Measurements from ENCODE around the gene MPRIP.
"Not testable (repeated sequence)": the region's sequence is repeated elsewhere in the genome, so short reads cannot be mapped to it uniquely, and the experiment has no call there.

MPRIP gene

GRCh38 chr17:17042384-17042736, at the start of gene MPRIP:
MPRIP (plus strand) TSS chr17:17042457; CDS start chr17:17042849, 392 bp downstream.
- no peaks in the 10 kb centered on the region for H3K9me3 ChIP-seq (ENCODE audit: control insufficient read depth, insufficient read depth, low read depth, low read length)
- peaks cover 31% of the 10 kb centered on the region for H3K4me1 ChIP-seq (ENCODE audit: control insufficient read depth, insufficient read depth, low read length)
- peak within 1 kb of the TSS; percentile 79 for H3K4me3 ChIP-seq (ENCODE audit: low read depth, low read length)
- H3K36me3 ChIP-seq (ENCODE audit: control insufficient read depth, insufficient read depth, low read length), result no peaks in the 10 kb centered on the region
- H3K9ac ChIP-seq (ENCODE audit: low read length), result peak within 1 kb of the TSS; percentile 83
- H3K27ac ChIP-seq (ENCODE audit: low read depth, low read length), result no peak within 1 kb of the TSS
- H3K27me3 ChIP-seq (ENCODE audit: control insufficient read depth, insufficient read depth, low read length), result no peaks in the 10 kb centered on the region

GRCh38 chr17:16994631-16995030, 47.6 kb upstream of the MPRIP start:
- H3K27ac ChIP-seq (ENCODE audit: low read depth, low read length), result no peak overlapping the region
- H3K4me1 ChIP-seq (ENCODE audit: control insufficient read depth, insufficient read depth, low read length), result no peaks in the 10 kb centered on the region
- no peaks in the 10 kb centered on the region for H3K36me3 ChIP-seq (ENCODE audit: control insufficient read depth, insufficient read depth, low read length)
- H3K27me3 ChIP-seq (ENCODE audit: control insufficient read depth, insufficient read depth, low read length), result no peaks in the 10 kb centered on the region
- no peak overlapping the region for H3K9ac ChIP-seq (ENCODE audit: low read length)
- H3K9me3 ChIP-seq (ENCODE audit: control insufficient read depth, insufficient read depth, low read depth, low read length), result no peaks in the 10 kb centered on the region
- H3K4me3 ChIP-seq (ENCODE audit: low read depth, low read length), result no peak overlapping the region

GRCh38 chr17:16995930-16996329, 46.3 kb upstream of the MPRIP start:
- Histone ChIP-seq H3K27me3 (ENCODE audit: control insufficient read depth, insufficient read depth, low read length) (no peaks in the 10 kb centered on the region), H3K4me1 (ENCODE audit: control insufficient read depth, insufficient read depth, low read length) (no peaks in the 10 kb centered on the region), H3K9me3 (ENCODE audit: control insufficient read depth, insufficient read depth, low read depth, low read length) (no peaks in the 10 kb centered on the region), H3K27ac (ENCODE audit: low read depth, low read length) (no peak overlapping the region), H3K9ac (ENCODE audit: low read length) (no peak overlapping the region), H3K4me3 (ENCODE audit: low read depth, low read length) (no peak overlapping the region), H3K36me3 (ENCODE audit: control insufficient read depth, insufficient read depth, low read length) (no peaks in the 10 kb centered on the region)

- not testable (repeated sequence) for H3K9ac ChIP-seq (ENCODE audit: low read length); H3K4me3 ChIP-seq (ENCODE audit: low read depth, low read length); H3K27ac ChIP-seq (ENCODE audit: low read depth, low read length); H3K9me3 ChIP-seq (ENCODE audit: control insufficient read depth, insufficient read depth, low read depth, low read length); H3K4me1 ChIP-seq (ENCODE audit: control insufficient read depth, insufficient read depth, low read length); H3K36me3 ChIP-seq (ENCODE audit: control insufficient read depth, insufficient read depth, low read length); H3K27me3 ChIP-seq (ENCODE audit: control insufficient read depth, insufficient read depth, low read length)
Measured at GRCh38 chr17:16996726-16997125, 45.5 kb upstream of the MPRIP start.

- Histone ChIP-seq H3K9me3 (ENCODE audit: control insufficient read depth, insufficient read depth, low read depth, low read length) (no peaks in the 10 kb centered on the region), H3K27me3 (ENCODE audit: control insufficient read depth, insufficient read depth, low read length) (no peaks in the 10 kb centered on the region), H3K27ac (ENCODE audit: low read depth, low read length) (no peak overlapping the region)
Measured at GRCh38 chr17:16997514-16998429, 44.5 kb upstream of the MPRIP start.

GRCh38 chr17:16999931-17000625, 42.2 kb upstream of the MPRIP start:
- Histone ChIP-seq H3K27me3 (ENCODE audit: control insufficient read depth, insufficient read depth, low read length) (no peaks in the 10 kb centered on the region), H3K9ac (ENCODE audit: low read length) (no peak overlapping the region), H3K4me1 (ENCODE audit: control insufficient read depth, insufficient read depth, low read length) (0 out of 2 replicates have a peak, but pooled peaks cover 3% of the 10 kb centered on the region), H3K27ac (ENCODE audit: low read depth, low read length) (no peak overlapping the region), H3K4me3 (ENCODE audit: low read depth, low read length) (no peak overlapping the region), H3K9me3 (ENCODE audit: control insufficient read depth, insufficient read depth, low read depth, low read length) (no peaks in the 10 kb centered on the region), H3K36me3 (ENCODE audit: control insufficient read depth, insufficient read depth, low read length) (no peaks in the 10 kb centered on the region)

More at GRCh38 chr17:16997514-16998429, 44.5 kb upstream of the MPRIP start:
- no peak overlapping the region for H3K9ac ChIP-seq (ENCODE audit: low read length)
- H3K36me3 ChIP-seq (ENCODE audit: control insufficient read depth, insufficient read depth, low read length), result no peaks in the 10 kb centered on the region
- no peak overlapping the region for H3K4me3 ChIP-seq (ENCODE audit: low read depth, low read length)
- 0 out of 2 replicates have a peak, but pooled peaks cover 3% of the 10 kb centered on the region for H3K4me1 ChIP-seq (ENCODE audit: control insufficient read depth, insufficient read depth, low read length)

GRCh38 chr17:17001076-17001777, 41.0 kb upstream of the MPRIP start:
- H3K27ac ChIP-seq (ENCODE audit: low read depth, low read length), result no peak overlapping the region
- H3K27me3 ChIP-seq (ENCODE audit: control insufficient read depth, insufficient read depth, low read length), result no peaks in the 10 kb centered on the region
- H3K36me3 ChIP-seq (ENCODE audit: control insufficient read depth, insufficient read depth, low read length), result no peaks in the 10 kb centered on the region
- no peak overlapping the region for H3K9ac ChIP-seq (ENCODE audit: low read length)
- H3K9me3 ChIP-seq (ENCODE audit: control insufficient read depth, insufficient read depth, low read depth, low read length), result no peaks in the 10 kb centered on the region
- H3K4me3 ChIP-seq (ENCODE audit: low read depth, low read length), result no peak overlapping the region
- 0 out of 2 replicates have a peak, but pooled peaks cover 3% of the 10 kb centered on the region for H3K4me1 ChIP-seq (ENCODE audit: control insufficient read depth, insufficient read depth, low read length)

GRCh38 chr17:17001874-17002520, 40.3 kb upstream of the MPRIP start:
- H3K4me1 ChIP-seq (ENCODE audit: control insufficient read depth, insufficient read depth, low read length), result 0 out of 2 replicates have a peak, but pooled peaks cover 3% of the 10 kb centered on the region
- H3K4me3 ChIP-seq (ENCODE audit: low read depth, low read length), result no peak overlapping the region
- H3K9me3 ChIP-seq (ENCODE audit: control insufficient read depth, insufficient read depth, low read depth, low read length), result no peaks in the 10 kb centered on the region
- no peak overlapping the region for H3K9ac ChIP-seq (ENCODE audit: low read length)
- H3K27me3 ChIP-seq (ENCODE audit: control insufficient read depth, insufficient read depth, low read length), result no peaks in the 10 kb centered on the region
- H3K36me3 ChIP-seq (ENCODE audit: control insufficient read depth, insufficient read depth, low read length), result no peaks in the 10 kb centered on the region
- no peak overlapping the region for H3K27ac ChIP-seq (ENCODE audit: low read depth, low read length)

- H3K36me3 ChIP-seq (ENCODE audit: control insufficient read depth, insufficient read depth, low read length); H3K27ac ChIP-seq (ENCODE audit: low read depth, low read length); H3K4me3 ChIP-seq (ENCODE audit: low read depth, low read length); H3K9ac ChIP-seq (ENCODE audit: low read length); H3K4me1 ChIP-seq (ENCODE audit: control insufficient read depth, insufficient read depth, low read length); H3K9me3 ChIP-seq (ENCODE audit: control insufficient read depth, insufficient read depth, low read depth, low read length); H3K27me3 ChIP-seq (ENCODE audit: control insufficient read depth, insufficient read depth, low read length): not testable (repeated sequence)
Measured at GRCh38 chr17:17002731-17003715, 39.2 kb upstream of the MPRIP start.

Measured in HUES6 (cell line).